PC-3 (cell line): ENCODE results near the gene CARD10.

Source experiments
- CTCF ChIP-seq: fragments of 300-600 bp; sonication (generic); conservative IDR thresholded peaks from 2 replicates; pipeline ENCODE4 v1.5.1; 2017; ENCODE audit warnings: antibody characterized with exemption, low read depth, mild to moderate bottlenecking, low read length
- EZH2 ChIP-seq: fragments of 300-600 bp; sonication (generic); IDR thresholded peaks from one replicate; pipeline ENCODE4 v1.6.1; 2017; ENCODE audit warnings: antibody characterized with exemption, mild to moderate bottlenecking, low read length; ENCODE audit not compliant: unreplicated experiment
- EZH2phosphoT487 ChIP-seq: fragments of 300-600 bp; sonication (generic); IDR thresholded peaks from 2 replicates; pipeline ENCODE4 v1.6.1; 2018; ENCODE audit warnings: mild to moderate bottlenecking, antibody characterized with exemption, low read length, borderline replicate concordance

DNA sequence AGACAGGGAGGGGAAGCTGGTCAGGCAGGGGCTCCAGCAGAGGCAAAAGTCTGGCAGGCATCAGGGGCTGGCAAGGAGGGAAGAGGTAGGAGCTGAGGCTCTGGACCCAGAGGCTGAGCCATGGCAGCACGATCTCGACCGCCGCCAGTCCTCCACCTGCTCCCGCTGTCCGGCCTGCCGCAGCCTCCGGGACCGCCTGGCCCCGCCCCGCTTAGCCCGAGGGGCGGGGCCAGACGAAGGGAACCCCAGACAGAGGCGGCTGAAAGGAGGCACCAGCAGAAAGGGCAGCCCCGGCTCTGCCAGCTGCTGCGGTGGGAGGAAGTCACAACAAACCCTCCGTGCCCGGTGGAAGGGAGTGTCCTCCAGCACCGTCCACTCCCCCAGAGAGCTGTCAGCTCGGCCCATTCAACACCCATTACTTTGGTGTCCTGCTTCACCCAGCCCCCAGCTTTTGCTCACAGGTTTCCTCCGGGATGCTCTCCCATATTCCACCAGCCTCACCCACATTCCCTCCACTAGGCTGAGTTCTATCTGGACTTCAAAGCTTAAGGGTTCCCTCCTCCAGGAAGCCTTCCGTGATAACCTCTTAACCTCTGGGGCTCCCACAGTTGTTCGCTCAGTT lies 32.9 kb downstream of the CARD10 start, which contains the start of gene MFNG:
- no peak for TF ChIP-seq CTCF
- no peak for TF ChIP-seq EZH2
- no peak for TF ChIP-seq EZH2phosphoT487
